Liver (tissue), 9 donors: Measurements from ENCODE around the gene CAST. TPM values are rescaled to one million over a fixed set of nuclear protein-coding genes. Genes with fewer than 3 reads are reported as not detected.

Experiments used
- DNase-seq: peaks from one replicate; pipeline ENCODE4 v3.0.0-alpha.2; 2017; ENCODE audit warnings: low spot score
- H3K27ac ChIP-seq, 2 donors: one replicate each; pipeline ENCODE4 v1.7.0; 2013; ENCODE audit warnings: inconsistent platforms in 2 of 2, low read length in 2 of 2, control low read depth in 1 of 2, low read depth in 1 of 2, mild to moderate bottlenecking in 1 of 2
- H3K27me3 ChIP-seq, 4 donors: one replicate each; pipeline versions ENCODE4 v1.6.1 to v1.7.0; 2013; ENCODE audit warnings: low read length in 3 of 4, inconsistent platforms in 1 of 4, mild to moderate bottlenecking in 1 of 4, moderate library complexity in 1 of 4; ENCODE audit not compliant: control insufficient read depth in 4 of 4, insufficient read depth in 4 of 4
- H3K36me3 ChIP-seq, 4 donors: one replicate each; pipeline versions ENCODE4 v1.6.1 to v1.7.0; 2013; ENCODE audit warnings: low read length in 3 of 4, mild to moderate bottlenecking in 3 of 4, low read depth in 1 of 4, moderate library complexity in 1 of 4; ENCODE audit not compliant: control insufficient read depth in 4 of 4, insufficient read depth in 3 of 4
- H3K4me1 ChIP-seq, 4 donors: one replicate each; pipeline versions ENCODE4 v1.6.1 to v1.7.0; 2013; ENCODE audit warnings: low read length in 3 of 4, mild to moderate bottlenecking in 3 of 4, moderate library complexity in 1 of 4; ENCODE audit not compliant: control insufficient read depth in 4 of 4, insufficient read depth in 4 of 4
- H3K4me3 ChIP-seq, 3 donors: one replicate each; pipeline versions ENCODE4 v1.6.1 to v1.7.0; 2013; ENCODE audit warnings: low read length in 3 of 3, control low read depth in 1 of 3, low read depth in 1 of 3, mild to moderate bottlenecking in 1 of 3
- H3K9ac ChIP-seq, 2 donors: one replicate each; pipeline ENCODE4 v1.7.0; 2013; ENCODE audit warnings: low read length in 2 of 2, mild to moderate bottlenecking in 2 of 2, moderate library complexity in 2 of 2, control low read depth in 1 of 2, low read depth in 1 of 2
- H3K9me3 ChIP-seq, 4 donors: one replicate each; pipeline versions ENCODE4 v1.6.1 to v1.7.0; 2013; ENCODE audit warnings: low read length in 3 of 4; ENCODE audit not compliant: control insufficient read depth in 4 of 4
- FOXA2 ChIP-seq: IDR thresholded peaks from 2 replicates; pipeline ENCODE4 v1.6.1; 2016; ENCODE audit warnings: antibody characterized with exemption
- GABPA ChIP-seq, 2 donors: IDR thresholded peaks in 1 of 2; conservative IDR thresholded peaks in 1 of 2; 2 replicates each; pipeline ENCODE4 v1.6.1; 2016; ENCODE audit warnings: antibody characterized with exemption in 2 of 2, mild to moderate bottlenecking in 1 of 2, moderate library complexity in 1 of 2
- HNF4A ChIP-seq, 2 donors: conservative IDR thresholded peaks; 2 replicates each; pipeline ENCODE4 v1.6.1; 2016; ENCODE audit warnings: antibody characterized with exemption in 2 of 2, mild to moderate bottlenecking in 2 of 2
- JUND ChIP-seq, 2 donors: IDR thresholded peaks; 2 replicates each; pipeline ENCODE4 v1.6.1; 2016; ENCODE audit warnings: antibody characterized with exemption in 2 of 2
- NR2F2 ChIP-seq: IDR thresholded peaks from 2 replicates; pipeline ENCODE4 v1.6.1; 2016; ENCODE audit warnings: antibody characterized with exemption
- RAD21 ChIP-seq, 2 donors: IDR thresholded peaks; 2 replicates each; pipeline ENCODE4 v1.6.1; 2016; ENCODE audit warnings: antibody characterized with exemption in 2 of 2, mild to moderate bottlenecking in 2 of 2
- RXRA ChIP-seq, 2 donors: IDR thresholded peaks; 2 replicates each; pipeline ENCODE4 v1.6.1; 2017 to 2018; ENCODE audit warnings: antibody characterized with exemption in 2 of 2, mild to moderate bottlenecking in 1 of 2
- TAF1 ChIP-seq: conservative IDR thresholded peaks from 2 replicates; pipeline ENCODE4 v1.6.1; 2016; ENCODE audit warnings: antibody characterized with exemption, mild to moderate bottlenecking
- WGBS: extraction: QIAGEN DNeasy Blood & Tissue Kit; methylation state at CpG from one replicate; pipeline ENCODE4 v1.1.7; 2013; 5-methylcytosine and 5-hydroxymethylcytosine counted together
- polyA plus RNA-seq, 2 donors: library from polyadenylated mRNA; stranded (reverse) in 1 of 2; unstranded in 1 of 2; fragments of 200-250 nt in 1 of 2; fragments of >200 nt in 1 of 2; fragmentation: Nextera tagmentation in 1 of 2; extraction: Ambion mirVana in 1 of 2; gene quantifications; one replicate each; pipeline versions ENCODE4 v1.2.1 to v1.2.3, GENCODE V29; 2013 to 2015
- total RNA-seq, 2 donors: library from RNA; depleted of rRNA; stranded (reverse); fragments of >200 nt; gene quantifications; one replicate each; pipeline ENCODE4 v1.2.3, GENCODE V29; 2014
- TF ChIP-seq, protein P1 (sequence below): fragments of 150-350 bp; IDR thresholded peaks from 2 replicates; pipeline ENCODE4 v1.5.1; 2017; ENCODE audit warnings: improper control_type of control experiment, low read depth, low read length; ENCODE audit not compliant: missing input control
- TF ChIP-seq, protein P2 (sequence below): IDR thresholded peaks from 2 replicates; pipeline ENCODE4 v1.6.1; 2016; ENCODE audit warnings: antibody characterized with exemption, mild to moderate bottlenecking
- donor health status: healthy.
- donor health status: healthy.
- donor health status: healthy.
- donor health status: healthy.
- donor health status: healthy.

Gene CAST
- total and polyA plus RNA-seq, 4 donors, result 43.3 to 126 (median 81.0) TPM

DNA sequence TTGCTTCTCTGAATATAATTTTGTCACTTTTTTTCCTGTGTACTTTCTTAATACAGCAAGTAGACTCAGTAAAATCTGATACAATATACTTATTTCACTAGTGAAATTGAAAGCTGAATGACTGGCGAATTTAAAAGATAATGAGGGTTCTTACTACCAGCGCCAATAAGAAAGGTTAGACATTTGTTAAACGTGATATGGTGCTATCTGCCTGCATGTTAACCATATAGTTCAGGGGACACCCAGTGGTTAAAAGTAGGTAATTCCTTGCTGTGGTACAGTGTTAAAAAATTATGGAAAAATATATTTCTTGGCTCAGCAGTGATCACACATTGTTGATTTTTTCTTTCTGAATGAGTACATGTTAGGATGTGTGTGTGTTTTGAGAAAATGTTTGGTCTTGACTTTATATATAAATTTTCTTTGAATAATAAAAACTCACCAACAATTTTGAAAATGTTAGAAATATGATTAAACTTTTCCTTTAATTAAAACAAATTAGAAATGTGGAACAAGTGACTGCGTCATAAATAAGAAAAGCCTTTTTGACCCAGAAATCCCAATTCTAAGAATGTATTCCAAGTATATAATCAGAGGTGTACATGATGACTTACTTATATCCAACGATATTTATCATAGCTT is 25.8 kb downstream of the CAST start:
- DNase-seq, result no peak
- Histone ChIP-seq H3K27me3 (no peaks in the 10 kb centered on the region), H3K4me3 (no peak overlapping the region), H3K27ac (no peak overlapping the region), H3K9ac (peak overlapping the region; percentile 12 to 52), H3K36me3 (no peaks in the 10 kb centered on the region), H3K9me3 (no peaks in the 10 kb centered on the region), H3K4me1 (peaks cover 0 to 6% (median 5%) of the 10 kb centered on the region in 4 donors)
- WGBS, result 40% methylated on average over 5 of the region's 5 CpGs
- TF ChIP-seq GABPA (IDR thresholded peaks at IDR 0.05 in 1 of 2, conservative IDR thresholded peaks at IDR 0.05 in 1 of 2), result no peak
- TF ChIP-seq HNF4A (conservative IDR thresholded peaks at IDR 0.05), result peak in 1 of 2 donors; percentile 22
- TF ChIP-seq, protein P1, sequence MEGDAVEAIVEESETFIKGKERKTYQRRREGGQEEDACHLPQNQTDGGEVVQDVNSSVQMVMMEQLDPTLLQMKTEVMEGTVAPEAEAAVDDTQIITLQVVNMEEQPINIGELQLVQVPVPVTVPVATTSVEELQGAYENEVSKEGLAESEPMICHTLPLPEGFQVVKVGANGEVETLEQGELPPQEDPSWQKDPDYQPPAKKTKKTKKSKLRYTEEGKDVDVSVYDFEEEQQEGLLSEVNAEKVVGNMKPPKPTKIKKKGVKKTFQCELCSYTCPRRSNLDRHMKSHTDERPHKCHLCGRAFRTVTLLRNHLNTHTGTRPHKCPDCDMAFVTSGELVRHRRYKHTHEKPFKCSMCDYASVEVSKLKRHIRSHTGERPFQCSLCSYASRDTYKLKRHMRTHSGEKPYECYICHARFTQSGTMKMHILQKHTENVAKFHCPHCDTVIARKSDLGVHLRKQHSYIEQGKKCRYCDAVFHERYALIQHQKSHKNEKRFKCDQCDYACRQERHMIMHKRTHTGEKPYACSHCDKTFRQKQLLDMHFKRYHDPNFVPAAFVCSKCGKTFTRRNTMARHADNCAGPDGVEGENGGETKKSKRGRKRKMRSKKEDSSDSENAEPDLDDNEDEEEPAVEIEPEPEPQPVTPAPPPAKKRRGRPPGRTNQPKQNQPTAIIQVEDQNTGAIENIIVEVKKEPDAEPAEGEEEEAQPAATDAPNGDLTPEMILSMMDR, result peak; percentile 66
- TF ChIP-seq JUND (IDR thresholded peaks at IDR 0.05), result no peak
- TF ChIP-seq RAD21 (IDR thresholded peaks at IDR 0.05), result peak; percentile 95
- TF ChIP-seq NR2F2, result no peak
- no peak for TF ChIP-seq TAF1

DNA sequence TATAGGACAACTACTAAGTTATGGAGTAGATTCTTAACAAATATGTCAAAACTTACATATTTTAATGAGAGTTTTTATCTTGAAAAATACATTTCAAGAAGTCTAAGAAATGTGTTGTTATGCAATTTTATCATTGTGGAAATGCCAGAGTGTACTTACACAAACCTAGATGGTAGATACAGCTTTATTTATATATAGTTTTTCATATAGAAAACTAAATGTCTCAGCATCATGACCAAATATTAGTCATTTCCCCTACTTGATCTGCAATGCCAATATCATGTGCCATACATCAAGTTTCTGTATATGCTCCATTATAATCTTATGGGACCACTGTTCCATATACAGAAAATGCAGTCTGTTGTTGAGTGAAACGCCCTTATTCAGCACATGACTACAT is 28.7 kb downstream of the CAST start:
- Histone ChIP-seq H3K27ac (no peak overlapping the region), H3K9me3 (no peaks in the 10 kb centered on the region), H3K4me1 (peaks cover 0 to 6% (median 5%) of the 10 kb centered on the region in 4 donors), H3K27me3 (no peaks in the 10 kb centered on the region), H3K36me3 (peaks cover 0 to 3% (median 0%) of the 10 kb centered on the region in 4 donors), H3K9ac (no peak overlapping the region), H3K4me3 (no peak overlapping the region)
- TF ChIP-seq, protein P1, result no peak
- TF ChIP-seq JUND (IDR thresholded peaks at IDR 0.05) (no peak), RXRA (IDR thresholded peaks at IDR 0.05) (no peak), FOXA2 (no peak), GABPA (IDR thresholded peaks at IDR 0.05 in 1 of 2, conservative IDR thresholded peaks at IDR 0.05 in 1 of 2) (no peak), TAF1 (no peak)
- TF ChIP-seq, protein P2, sequence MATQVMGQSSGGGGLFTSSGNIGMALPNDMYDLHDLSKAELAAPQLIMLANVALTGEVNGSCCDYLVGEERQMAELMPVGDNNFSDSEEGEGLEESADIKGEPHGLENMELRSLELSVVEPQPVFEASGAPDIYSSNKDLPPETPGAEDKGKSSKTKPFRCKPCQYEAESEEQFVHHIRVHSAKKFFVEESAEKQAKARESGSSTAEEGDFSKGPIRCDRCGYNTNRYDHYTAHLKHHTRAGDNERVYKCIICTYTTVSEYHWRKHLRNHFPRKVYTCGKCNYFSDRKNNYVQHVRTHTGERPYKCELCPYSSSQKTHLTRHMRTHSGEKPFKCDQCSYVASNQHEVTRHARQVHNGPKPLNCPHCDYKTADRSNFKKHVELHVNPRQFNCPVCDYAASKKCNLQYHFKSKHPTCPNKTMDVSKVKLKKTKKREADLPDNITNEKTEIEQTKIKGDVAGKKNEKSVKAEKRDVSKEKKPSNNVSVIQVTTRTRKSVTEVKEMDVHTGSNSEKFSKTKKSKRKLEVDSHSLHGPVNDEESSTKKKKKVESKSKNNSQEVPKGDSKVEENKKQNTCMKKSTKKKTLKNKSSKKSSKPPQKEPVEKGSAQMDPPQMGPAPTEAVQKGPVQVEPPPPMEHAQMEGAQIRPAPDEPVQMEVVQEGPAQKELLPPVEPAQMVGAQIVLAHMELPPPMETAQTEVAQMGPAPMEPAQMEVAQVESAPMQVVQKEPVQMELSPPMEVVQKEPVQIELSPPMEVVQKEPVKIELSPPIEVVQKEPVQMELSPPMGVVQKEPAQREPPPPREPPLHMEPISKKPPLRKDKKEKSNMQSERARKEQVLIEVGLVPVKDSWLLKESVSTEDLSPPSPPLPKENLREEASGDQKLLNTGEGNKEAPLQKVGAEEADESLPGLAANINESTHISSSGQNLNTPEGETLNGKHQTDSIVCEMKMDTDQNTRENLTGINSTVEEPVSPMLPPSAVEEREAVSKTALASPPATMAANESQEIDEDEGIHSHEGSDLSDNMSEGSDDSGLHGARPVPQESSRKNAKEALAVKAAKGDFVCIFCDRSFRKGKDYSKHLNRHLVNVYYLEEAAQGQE, result no peak
- no peak for DNase-seq
- WGBS, result 69% methylated on average over 1 of the region's 1 CpG
